ENCODE measurements around the gene OR10G8. TPM values are rescaled to one million over a fixed set of nuclear protein-coding genes. Genes with fewer than 3 reads are reported as not detected.

The OR10G8 gene
- total and polyA plus RNA-seq, 2 of the 4 experiments (the other 2 are of a cell fraction): not detected

- no peaks in the 10 kb centered on the region for H3K27me3 ChIP-seq (ENCODE audit: control insufficient read depth, insufficient read depth, low read length)
- H3K56ac ChIP-seq (ENCODE audit: extremely low read depth, insufficient read depth, low read length): no peak overlapping the region
- WGBS, 2 experiments (ENCODE audit: extremely low coverage in 2 of 2, insufficient read length in 1 of 2): 80% methylated on average over 1 of the region's 9 CpGs; no CpG with 5 or more reads in 1 of the 2 experiments
- ATAC-seq (ENCODE audit: low read depth) (no peak), DNase-seq (no peak)
- no peak overlapping the region for H3K4me2 ChIP-seq (ENCODE audit: low read depth, low read length)
- no peaks in the 10 kb centered on the region for H3K79me1 ChIP-seq (ENCODE audit: low read depth in 1 of 2, low read length in 2 of 2)
- ChIA-PET POLR2A (ENCODE audit: unreplicated experiment) (no interaction called here), CTCF (interaction anchor here (0.5 to 1.0 kb wide), 2 partner anchors 11 to 226 kb away, joined by 3 to 6 read pairs; no protein-coding TSS in a partner anchor)
- H4K20me1 ChIP-seq (ENCODE audit: insufficient read depth, low read length): no peaks in the 10 kb centered on the region
- H3K9me1 ChIP-seq (ENCODE audit: insufficient read depth, low read length): no peaks in the 10 kb centered on the region
- BruUV-seq (replicated peaks): no TSS peak
- no peak overlapping the region for H2AK5ac ChIP-seq (ENCODE audit: low read depth, low read length)
- no peak overlapping the region for H2BK120ac ChIP-seq (ENCODE audit: low read depth, low read length)
- no peak overlapping the region for H3K23ac ChIP-seq (ENCODE audit: low read depth, low read length)
- no peak overlapping the region for H2BK20ac ChIP-seq (ENCODE audit: low read depth, low read length)
- H3K9me3 ChIP-seq (ENCODE audit: control insufficient read depth, insufficient read depth, low read length): peaks cover 2% of the 10 kb centered on the region; the same call in 1 of the 2 replicates
- no peak overlapping the region for H2BK5ac ChIP-seq (ENCODE audit: low read depth, low read length, poor library complexity, severe bottlenecking)
- no peak overlapping the region for H3K4me3 ChIP-seq (ENCODE audit: insufficient read depth, low read depth, low read length)
- H2AK9ac ChIP-seq (replicated peaks; ENCODE audit: low read depth, low read length, poor library complexity): no peak overlapping the region
- no peak overlapping the region for H3K9ac ChIP-seq (ENCODE audit: low read depth, low read length)
- TF ChIP-seq CEBPB (IDR thresholded peaks at IDR 0.05; ENCODE audit: low read depth, low read length): no peak
- no peak for TF ChIP-seq NFE2L2 (IDR thresholded peaks at IDR 0.05; ENCODE audit: low read depth, low read length)
- H4K8ac ChIP-seq (ENCODE audit: low read depth in 2 of 2, low read length in 2 of 2): no peak overlapping the region
- no peaks in the 10 kb centered on the region for H3K4me1 ChIP-seq (ENCODE audit: control insufficient read depth, insufficient read depth, low read length)
- H3K4ac ChIP-seq (ENCODE audit: low read depth, low read length): no peak overlapping the region
- no peak overlapping the region for H4K5ac ChIP-seq (ENCODE audit: low read depth, low read length)
- no peak overlapping the region for H4K91ac ChIP-seq (ENCODE audit: insufficient read depth, low read depth, low read length)
- no peaks in the 10 kb centered on the region for H3K36me3 ChIP-seq (ENCODE audit: control insufficient read depth, insufficient read depth, low read length)
- H2BK15ac ChIP-seq (ENCODE audit: low read depth, low read length): no peak overlapping the region
- in situ Hi-C loops (cut with MboI; ENCODE audit: low sequenced_read_pairs): no loop called here
- no peak overlapping the region for H3K18ac ChIP-seq (ENCODE audit: low read depth, low read length)
- dilution Hi-C loops (cut with HindIII; ENCODE audit: low sequenced_read_pairs, unreplicated experiment): no loop called here
- H3K27ac ChIP-seq (ENCODE audit: insufficient read depth, low read length): no peak overlapping the region
- H2AFZ ChIP-seq (replicated peaks; ENCODE audit: low read length, poor library complexity): no peak overlapping the region
- no peak overlapping the region for H3K14ac ChIP-seq (replicated peaks; ENCODE audit: low read depth, low read length)
- intact Hi-C loops (cut with micrococcal nuclease): no loop called here
Observed at GRCh38 chr11:124039557-124039956, 13.0 kb downstream of the OR10G8 start.
